Endothelial cell of umbilical vein (primary cell): ENCODE results near the gene SMC1B. TPM values are rescaled to one million over a fixed set of nuclear protein-coding genes. Genes with fewer than 3 reads are reported as not detected.

Experiments used
- BruUV-seq: library from RNA; stranded (reverse); fragments of 400-500 nt; replicated peaks from 2 replicates; lab custom pipeline; 2021; lab: Mats Ljungman, UMichigan
- CTCF ChIA-PET: fragments of 300-600, 350-600 bp; sonication (Branson Sonifier 250); formaldehyde crosslinking; loops from one replicate; lab custom pipeline; 2021; ENCODE audit warnings: antibody characterized with exemption, inconsistent platforms; lab: Charles Lee
- POLR2A ChIA-PET: fragments of 300-600, 350-600 bp; sonication (Branson Sonifier 250); formaldehyde crosslinking; loops from one replicate; lab custom pipeline; 2021; ENCODE audit warnings: antibody characterized with exemption, inconsistent platforms; lab: Charles Lee
- DNase-seq: peaks from one replicate; pipeline ENCODE4 v3.0.0-alpha.2; 2011; ENCODE audit warnings: low read depth, low spot score
- FAIRE-seq: peaks from 2 replicates; lab custom pipeline; 2011; peaks lifted over from hg19 to GRCh38; lab: Jason Lieb, UNC
- H2AFZ ChIP-seq: 2 replicates; pipeline ENCODE4 v1.6.0; 2012; ENCODE audit warnings: low read depth, low read length, control low read depth, inconsistent platforms
- H3K27ac ChIP-seq: 2 replicates; pipeline ENCODE4 v1.5.1; 2011; ENCODE audit warnings: low read depth, mild to moderate bottlenecking, control low read depth, low read length, moderate library complexity; ENCODE audit not compliant: insufficient read depth
- H3K27me3 ChIP-seq, 2 experiments: 2 replicates each; pipeline versions ENCODE4 v1.6.0 to v1.6.1; 2011; ENCODE audit warnings: low read length in 2 of 2, mixed read lengths in 1 of 2; ENCODE audit not compliant: control insufficient read depth in 2 of 2, insufficient read depth in 2 of 2
- H3K36me3 ChIP-seq, 2 experiments: 2 replicates in 1 of 2; 3 replicates in 1 of 2; pipeline ENCODE4 v1.5.1; 2011; ENCODE audit warnings: low read length in 2 of 2, mild to moderate bottlenecking in 1 of 2, moderate library complexity in 1 of 2; ENCODE audit not compliant: control insufficient read depth in 2 of 2, insufficient read depth in 2 of 2; ENCODE audit errors: extremely low read depth in 1 of 2
- H3K4me1 ChIP-seq: 3 replicates; pipeline ENCODE4 v1.5.1; 2011; ENCODE audit warnings: mild to moderate bottlenecking, low read length; ENCODE audit not compliant: control insufficient read depth, insufficient read depth; ENCODE audit errors: extremely low read depth
- H3K4me2 ChIP-seq: 2 replicates; pipeline ENCODE4 v1.6.1; 2011; ENCODE audit warnings: low read length, control low read depth, mixed read lengths; ENCODE audit not compliant: insufficient read depth
- H3K4me3 ChIP-seq, 3 experiments: fragments of 200-600 bp in 1 of 3; sonication (generic), shearing (Covaris generic) in 1 of 3; replicated peaks in 1 of 3; 2 replicates each; pipeline ENCODE4 v1.5.1; 2011 to 2016; ENCODE audit warnings: control low read depth in 3 of 3, low read length in 3 of 3, mild to moderate bottlenecking in 2 of 3, inconsistent platforms in 1 of 3, low read depth in 1 of 3, moderate library complexity in 1 of 3; ENCODE audit not compliant: insufficient read depth in 1 of 3
- H3K79me2 ChIP-seq: 2 replicates; pipeline ENCODE4 v1.6.0; 2012; ENCODE audit warnings: low read length, inconsistent platforms; ENCODE audit not compliant: control insufficient read depth, insufficient read depth
- H3K9ac ChIP-seq: replicated peaks from 2 replicates; pipeline ENCODE3; 2011; ENCODE audit warnings: low read length, control low read depth; ENCODE audit not compliant: insufficient read depth; ENCODE audit errors: extremely low read depth
- H3K9me1 ChIP-seq: replicated peaks from 3 replicates; pipeline ENCODE4 v1.6.0; 2011; ENCODE audit warnings: mild to moderate bottlenecking, low read length; ENCODE audit not compliant: control insufficient read depth, insufficient read depth; ENCODE audit errors: extremely low read depth
- H3K9me3 ChIP-seq: replicated peaks from 2 replicates; pipeline ENCODE4 v1.5.1; 2012; ENCODE audit warnings: low read length, inconsistent platforms; ENCODE audit not compliant: control insufficient read depth, insufficient read depth
- H4K20me1 ChIP-seq: replicated peaks from 2 replicates; pipeline ENCODE3; 2011; ENCODE audit warnings: mild to moderate bottlenecking, low read length; ENCODE audit not compliant: control insufficient read depth, insufficient read depth; ENCODE audit errors: extremely low read depth
- EZH2 ChIP-seq: IDR thresholded peaks from 2 replicates; pipeline ENCODE4 v1.6.1; 2012; ENCODE audit warnings: borderline replicate concordance, low read depth, mild to moderate bottlenecking, moderate library complexity, low read length, inconsistent platforms; ENCODE audit not compliant: severe bottlenecking
- FOS ChIP-seq: IDR thresholded peaks from 2 replicates; pipeline ENCODE4 v1.6.1; 2011; ENCODE audit warnings: mild to moderate bottlenecking, low read length, moderate library complexity, borderline replicate concordance; ENCODE audit not compliant: insufficient read depth
- GATA2 ChIP-seq: IDR thresholded peaks from 2 replicates; pipeline ENCODE4 v1.7.0; 2011; ENCODE audit warnings: low read depth, mild to moderate bottlenecking, moderate library complexity, mixed read lengths, low read length; ENCODE audit not compliant: insufficient read length, insufficient read depth
- JUN ChIP-seq: IDR thresholded peaks from 2 replicates; pipeline ENCODE4 v1.6.1; 2011; ENCODE audit warnings: borderline replicate concordance, low read depth; ENCODE audit not compliant: insufficient read length, insufficient read depth
- MYC ChIP-seq: IDR thresholded peaks from one replicate; pipeline ENCODE4 v1.6.1; 2011; ENCODE audit warnings: mild to moderate bottlenecking, low read depth, low read length
- POLR2A ChIP-seq: IDR thresholded peaks from 2 replicates; pipeline ENCODE4 v1.6.1; 2012; ENCODE audit warnings: low read depth, mild to moderate bottlenecking, control low read depth, low read length
- POLR2AphosphoS5 ChIP-seq: IDR thresholded peaks from 2 replicates; pipeline ENCODE4 v1.6.1; 2012; ENCODE audit warnings: low read depth, mild to moderate bottlenecking, control low read depth, low read length, moderate library complexity; ENCODE audit not compliant: insufficient read depth
- dilution Hi-C: fragments of 300-500 bp; cut with MboI; formaldehyde crosslinking; loops from one replicate; pipeline ENCODE4 v1.15.0; 2019; ENCODE audit warnings: low sequenced_read_pairs; ENCODE audit not compliant: extremely low pct_ligation_motif_present
- intact Hi-C: fragments of 100-400 bp; cut with micrococcal nuclease; formaldehyde crosslinking; loops from one replicate; pipeline ENCODE4 v1.10.0; 2022
- polyA plus RNA-seq, 4 experiments: library from polyadenylated mRNA; depleted of rRNA in 3 of 4; stranded (reverse) in 3 of 4; unstranded in 1 of 4; fragments of >200 nt; gene quantifications; 2 replicates each; pipeline versions ENCODE4 v1.2.1 to v1.2.3, GENCODE V29; 2011 to 2012; ENCODE audit warnings: missing spikeins in 1 of 4
- total RNA-seq: library from RNA; stranded (reverse); gene quantifications from 2 replicates; pipeline ENCODE4 v1.2.3, GENCODE V29; 2021
- TF ChIP-seq, protein P1 (sequence below), 2 donors: IDR thresholded peaks; 1 replicate in 1 of 2; 2 replicates in 1 of 2; pipeline ENCODE4 v1.5.1; 2011; ENCODE audit warnings: low read length in 2 of 2, mild to moderate bottlenecking in 2 of 2, moderate library complexity in 2 of 2, control low read depth in 1 of 2, inconsistent platforms in 1 of 2, low read depth in 1 of 2; ENCODE audit not compliant: insufficient read depth in 1 of 2; ENCODE audit errors: extremely low read depth in 1 of 2
- TF ChIP-seq, protein P2 (sequence below): IDR thresholded peaks from 2 replicates; pipeline ENCODE4 v1.6.1; 2011; ENCODE audit not compliant: insufficient read depth, insufficient read length

The SMC1B gene
- total and polyA plus RNA-seq, 2 donors (not counting 3 experiments of a cell fraction or from before 2014, with no cell fraction given): 0.07 TPM; not detected in 1

DNA sequence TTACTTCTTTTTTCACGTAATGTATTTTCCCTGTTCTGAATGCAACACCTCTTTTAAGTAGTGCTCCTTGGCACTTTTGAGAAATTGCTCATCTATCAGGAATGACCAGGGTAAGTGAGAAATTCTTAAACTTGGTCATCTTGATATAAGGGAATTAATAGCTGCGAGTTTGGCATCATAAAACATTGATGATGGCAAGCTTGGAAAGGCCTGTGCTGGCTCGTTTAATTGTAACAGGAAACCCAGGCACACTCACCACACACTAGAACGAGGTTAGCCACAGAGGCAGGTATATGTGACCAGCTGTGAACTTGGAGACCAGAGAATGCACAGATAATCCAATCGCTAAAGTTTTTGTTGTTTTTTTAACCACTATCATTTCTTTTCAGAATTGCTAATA, 79.3 kb downstream of the SMC1B start:
- DNase-seq: no peak
- Histone ChIP-seq H3K79me2 (no peaks in the 10 kb centered on the region), H3K9me3 (no peaks in the 10 kb centered on the region), H4K20me1 (no peaks in the 10 kb centered on the region), H3K4me1 (peaks cover 22% of the 10 kb centered on the region), H3K27ac (no peak overlapping the region), H3K36me3 (peaks cover 5 to 17% of the 10 kb centered on the region in 2 experiments), H3K4me3 (no peak overlapping the region), H3K27me3 (no peaks in the 10 kb centered on the region), H3K4me2 (no peak overlapping the region), H3K9ac (no peak overlapping the region), H3K9me1 (no peaks in the 10 kb centered on the region), H2AFZ (no peak overlapping the region)
- no TSS peak for BruUV-seq
- FAIRE-seq: no peak
- ChIA-PET POLR2A (interaction anchor here (1.5 kb wide), 1 partner anchor 16 kb away, joined by 4 read pairs; no protein-coding TSS in a partner anchor), CTCF (interaction anchor here (1.1 to 4.0 kb wide), 3 partner anchors 17 to 101 kb away, joined by 3 to 22 read pairs (median 3); no protein-coding TSS in a partner anchor)
- no peak for TF ChIP-seq POLR2A
- no peak for TF ChIP-seq FOS
- TF ChIP-seq, protein P1, sequence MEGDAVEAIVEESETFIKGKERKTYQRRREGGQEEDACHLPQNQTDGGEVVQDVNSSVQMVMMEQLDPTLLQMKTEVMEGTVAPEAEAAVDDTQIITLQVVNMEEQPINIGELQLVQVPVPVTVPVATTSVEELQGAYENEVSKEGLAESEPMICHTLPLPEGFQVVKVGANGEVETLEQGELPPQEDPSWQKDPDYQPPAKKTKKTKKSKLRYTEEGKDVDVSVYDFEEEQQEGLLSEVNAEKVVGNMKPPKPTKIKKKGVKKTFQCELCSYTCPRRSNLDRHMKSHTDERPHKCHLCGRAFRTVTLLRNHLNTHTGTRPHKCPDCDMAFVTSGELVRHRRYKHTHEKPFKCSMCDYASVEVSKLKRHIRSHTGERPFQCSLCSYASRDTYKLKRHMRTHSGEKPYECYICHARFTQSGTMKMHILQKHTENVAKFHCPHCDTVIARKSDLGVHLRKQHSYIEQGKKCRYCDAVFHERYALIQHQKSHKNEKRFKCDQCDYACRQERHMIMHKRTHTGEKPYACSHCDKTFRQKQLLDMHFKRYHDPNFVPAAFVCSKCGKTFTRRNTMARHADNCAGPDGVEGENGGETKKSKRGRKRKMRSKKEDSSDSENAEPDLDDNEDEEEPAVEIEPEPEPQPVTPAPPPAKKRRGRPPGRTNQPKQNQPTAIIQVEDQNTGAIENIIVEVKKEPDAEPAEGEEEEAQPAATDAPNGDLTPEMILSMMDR (IDR thresholded peaks at IDR 0.05; ENCODE audit: extremely low read depth in 1 of 2, insufficient read depth in 1 of 2, low read depth in 1 of 2, low read length in 2 of 2): no peak
- dilution Hi-C loops: no loop called here
- intact Hi-C loops: no loop called here

DNA sequence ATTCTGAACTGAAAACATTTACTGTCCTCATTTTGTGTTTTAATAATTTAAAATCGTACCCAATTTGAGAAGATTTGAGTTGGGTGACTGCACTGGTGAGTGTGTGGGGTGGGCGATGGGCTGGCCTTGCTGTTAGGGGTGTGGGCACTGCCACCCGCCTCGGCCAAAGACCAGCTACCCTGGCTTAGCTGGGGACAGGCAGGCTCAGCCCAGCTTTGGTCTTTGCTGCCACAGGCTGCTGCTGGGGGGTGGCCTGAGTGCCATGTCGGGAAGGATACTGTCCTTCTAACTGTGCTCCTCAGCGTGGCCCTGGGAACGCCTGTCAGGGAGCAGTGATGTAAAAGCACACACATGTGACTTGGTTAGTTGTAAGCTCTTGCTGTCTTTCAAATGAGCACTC, 81.4 kb downstream of the SMC1B start:
- no peaks in the 10 kb centered on the region for H4K20me1 ChIP-seq
- CTCF ChIA-PET: interaction anchor here (2.2 kb wide), 1 partner anchor 14 kb away, joined by 4 read pairs; no protein-coding TSS in a partner anchor
- FAIRE-seq (no peak), DNase-seq (no peak)
- H3K27me3 ChIP-seq: no peaks in the 10 kb centered on the region
- no peaks in the 10 kb centered on the region for H3K9me3 ChIP-seq
- H2AFZ ChIP-seq: no peak overlapping the region
- H3K4me1 ChIP-seq: peaks cover 15% of the 10 kb centered on the region
- H3K36me3 ChIP-seq: peaks cover 7 to 28% of the 10 kb centered on the region in 2 experiments
- H3K4me3 ChIP-seq: no peak overlapping the region
- H3K27ac ChIP-seq: no peak overlapping the region
- POLR2A ChIA-PET: no interaction called here
- H3K9ac ChIP-seq: no peak overlapping the region
- dilution Hi-C loops (no loop called here), intact Hi-C loops (no loop called here)
- no peaks in the 10 kb centered on the region for H3K9me1 ChIP-seq
- no peak for TF ChIP-seq JUN
- TF ChIP-seq, protein P1 (IDR thresholded peaks at IDR 0.05; ENCODE audit: extremely low read depth in 1 of 2, insufficient read depth in 1 of 2, low read depth in 1 of 2, low read length in 2 of 2): no peak
- no peak for TF ChIP-seq EZH2
- no peak for TF ChIP-seq MYC
- TF ChIP-seq GATA2: no peak
- TF ChIP-seq FOS: no peak
- TF ChIP-seq POLR2A: no peak
- TF ChIP-seq, protein P2, sequence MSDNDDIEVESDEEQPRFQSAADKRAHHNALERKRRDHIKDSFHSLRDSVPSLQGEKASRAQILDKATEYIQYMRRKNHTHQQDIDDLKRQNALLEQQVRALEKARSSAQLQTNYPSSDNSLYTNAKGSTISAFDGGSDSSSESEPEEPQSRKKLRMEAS: no peak
- no peak for TF ChIP-seq POLR2AphosphoS5
- BruUV-seq: no TSS peak
- no peaks in the 10 kb centered on the region for H3K79me2 ChIP-seq
- H3K4me2 ChIP-seq: no peak overlapping the region
